Astrocyte (in vitro differentiated cells and primary cell): ENCODE results near the gene BCL2L14.

ENCODE experiments used
- EZH2 ChIP-seq: IDR thresholded peaks from 2 replicates; pipeline ENCODE4 v1.6.1; 2012; ENCODE audit warnings: mild to moderate bottlenecking, low read length, inconsistent platforms; ENCODE audit not compliant: insufficient read depth
- TF ChIP-seq, protein P1 (sequence below): IDR thresholded peaks from 2 replicates; pipeline ENCODE4 v1.5.1; 2011; ENCODE audit warnings: low read depth, mild to moderate bottlenecking, inconsistent platforms, low read length, moderate library complexity; ENCODE audit not compliant: insufficient read depth

DNA sequence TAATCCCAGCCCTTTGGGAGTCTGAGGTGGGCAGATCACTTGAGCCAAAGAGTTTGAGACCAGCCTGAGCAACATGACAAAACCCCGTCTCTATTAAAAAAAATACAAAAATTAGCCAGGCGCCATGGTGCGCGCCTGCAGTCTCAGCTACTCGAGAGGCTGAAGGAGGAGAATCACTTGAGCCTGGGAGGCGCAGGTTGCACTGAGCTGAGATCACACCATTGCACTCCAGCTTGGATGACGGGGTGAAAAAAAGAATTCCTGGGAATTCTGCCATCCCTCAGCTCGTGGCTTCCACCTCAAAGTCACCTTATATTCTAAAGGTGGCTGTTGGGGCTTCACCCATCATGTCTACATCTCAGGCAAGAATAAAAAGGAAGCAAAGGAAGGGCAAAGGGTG, 12.9 kb downstream of the BCL2L14 start:
- TF ChIP-seq, protein P1, sequence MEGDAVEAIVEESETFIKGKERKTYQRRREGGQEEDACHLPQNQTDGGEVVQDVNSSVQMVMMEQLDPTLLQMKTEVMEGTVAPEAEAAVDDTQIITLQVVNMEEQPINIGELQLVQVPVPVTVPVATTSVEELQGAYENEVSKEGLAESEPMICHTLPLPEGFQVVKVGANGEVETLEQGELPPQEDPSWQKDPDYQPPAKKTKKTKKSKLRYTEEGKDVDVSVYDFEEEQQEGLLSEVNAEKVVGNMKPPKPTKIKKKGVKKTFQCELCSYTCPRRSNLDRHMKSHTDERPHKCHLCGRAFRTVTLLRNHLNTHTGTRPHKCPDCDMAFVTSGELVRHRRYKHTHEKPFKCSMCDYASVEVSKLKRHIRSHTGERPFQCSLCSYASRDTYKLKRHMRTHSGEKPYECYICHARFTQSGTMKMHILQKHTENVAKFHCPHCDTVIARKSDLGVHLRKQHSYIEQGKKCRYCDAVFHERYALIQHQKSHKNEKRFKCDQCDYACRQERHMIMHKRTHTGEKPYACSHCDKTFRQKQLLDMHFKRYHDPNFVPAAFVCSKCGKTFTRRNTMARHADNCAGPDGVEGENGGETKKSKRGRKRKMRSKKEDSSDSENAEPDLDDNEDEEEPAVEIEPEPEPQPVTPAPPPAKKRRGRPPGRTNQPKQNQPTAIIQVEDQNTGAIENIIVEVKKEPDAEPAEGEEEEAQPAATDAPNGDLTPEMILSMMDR = no peak
- no peak for TF ChIP-seq EZH2
